HG02610 (cell line): Measurements from ENCODE around the gene ZNF335.
"Not testable (repeated sequence)": the region's sequence is repeated elsewhere in the genome, so short reads cannot be mapped to it uniquely, and the experiment has no call there.

Experiments used
- ATAC-seq: cut with Tn5 transposase; IDR thresholded peaks from one replicate; pipeline ENCODE4 v1.9.1; 2021; ENCODE audit warnings: mild to moderate bottlenecking, moderate library complexity; ENCODE audit not compliant: unreplicated experiment

ZNF335 gene

GRCh38 chr20:45938727-45939438 lies 33.1 kb downstream of the ZNF335 start:
- no peak for ATAC-seq

GRCh38 chr20:45937765-45938164 lies 34.2 kb downstream of the ZNF335 start:
- no peak for ATAC-seq

GRCh38 chr20:45935416-45936046 lies 36.5 kb downstream of the ZNF335 start:
- ATAC-seq = no peak

- peak; percentile 67 for ATAC-seq
Observed at GRCh38 chr20:45934586-45935415, 37.2 kb downstream of the ZNF335 start, which contains the start of gene PCIF1. PCIF1 (plus strand) TSS chr20:45934683; CDS start chr20:45939000, 4,317 bp downstream.

GRCh38 chr20:45934046-45934585 lies 37.9 kb downstream of the ZNF335 start:
- peak; percentile 5 for ATAC-seq

GRCh38 chr20:45933266-45934045 lies 38.5 kb downstream of the ZNF335 start:
- no peak for ATAC-seq

GRCh38 chr20:45931680-45932079 lies 40.3 kb downstream of the ZNF335 start:
- ATAC-seq = not testable (repeated sequence)

GRCh38 chr20:45927071-45927878 lies 44.7 kb downstream of the ZNF335 start:
- ATAC-seq = no peak

GRCh38 chr20:45926731-45927070 lies 45.3 kb downstream of the ZNF335 start:
- ATAC-seq = no peak

GRCh38 chr20:45925821-45926506 lies 46.0 kb downstream of the ZNF335 start:
- no peak for ATAC-seq

- no peak for ATAC-seq
Observed at GRCh38 chr20:45924391-45925261, 47.4 kb downstream of the ZNF335 start.

GRCh38 chr20:45921337-45922189 lies 50.4 kb downstream of the ZNF335 start:
- ATAC-seq = no peak

- no peak for ATAC-seq
Observed at GRCh38 chr20:45920462-45921336, 51.3 kb downstream of the ZNF335 start.

GRCh38 chr20:45919542-45920399 lies 52.2 kb downstream of the ZNF335 start:
- no peak for ATAC-seq

GRCh38 chr20:45918779-45919537 lies 53.0 kb downstream of the ZNF335 start:
- no peak for ATAC-seq
